Caco-2 (cell line): ENCODE data around the gene DNA2. TPM values are rescaled to one million over a fixed set of nuclear protein-coding genes. Genes with fewer than 3 reads are reported as not detected.
A peak's percentile ranks its signal among the peaks of the same experiment; 100 is the strongest.
"Not testable (repeated sequence)": the region's sequence is repeated elsewhere in the genome, so short reads cannot be mapped to it uniquely, and the experiment has no call there.

ENCODE experiments used
- Bru-seq: library from RNA; stranded (reverse); fragments of 400-500 nt; gene quantifications from one replicate; lab custom pipeline; 2021; lab: Mats Ljungman, UMichigan
- BruChase-seq, 2 experiments: library from RNA; stranded (reverse); fragments of 400-500 nt; gene quantifications; one replicate each; lab custom pipeline; 2021; lab: Mats Ljungman, UMichigan
- BruUV-seq: library from RNA; stranded (reverse); fragments of 400-500 nt; replicated peaks from 2 replicates; lab custom pipeline; 2021; lab: Mats Ljungman, UMichigan
- CTCF ChIA-PET: fragments of 300-600 bp; sonication (Branson Sonifier 250); formaldehyde crosslinking; loops from one replicate; lab custom pipeline; 2022; ENCODE audit warnings: antibody characterized with exemption; lab: Charles Lee
- POLR2A ChIA-PET: fragments of 300-600 bp; sonication (Branson Sonifier 250); formaldehyde crosslinking; loops from one replicate; lab custom pipeline; 2022; ENCODE audit warnings: antibody characterized with exemption; lab: Charles Lee
- DNase-seq, 2 experiments: peaks; one replicate each; pipeline versions ENCODE4 v3.0.0 to v3.0.0-alpha.2; 2020 to 2022
- H3K27me3 ChIP-seq: replicated peaks from 2 replicates; pipeline ENCODE4 v1.6.0; 2011; ENCODE audit warnings: low read length; ENCODE audit not compliant: control insufficient read depth, insufficient read depth
- H3K36me3 ChIP-seq: 2 replicates; pipeline ENCODE4 v1.5.1; 2011; ENCODE audit warnings: low read length; ENCODE audit not compliant: control insufficient read depth, insufficient read depth
- H3K4me1 ChIP-seq: fragments of 250-450 bp; sonication (Bioruptor Pico); 2 replicates; pipeline ENCODE4 v1.5.1; 2020; ENCODE audit warnings: mild to moderate bottlenecking
- H3K4me3 ChIP-seq: 2 replicates; pipeline ENCODE4 v1.5.1; 2011; ENCODE audit warnings: low read depth, mild to moderate bottlenecking, control low read depth, low read length
- H3K9me3 ChIP-seq: fragments of 250-450 bp; sonication (Bioruptor Pico); 2 replicates; pipeline ENCODE4 v1.5.1; 2020; ENCODE audit warnings: mild to moderate bottlenecking, moderate library complexity
- H3K27ac Mint-ChIP-seq: one replicate; pipeline ENCODE4 v1.8.0; 2022; ENCODE audit warnings: mixed read lengths; ENCODE audit not compliant: unreplicated experiment
- H3K27me3 Mint-ChIP-seq: one replicate; pipeline ENCODE4 v1.8.0; 2022; ENCODE audit warnings: mixed read lengths; ENCODE audit not compliant: insufficient read depth, unreplicated experiment
- H3K36me3 Mint-ChIP-seq: one replicate; pipeline ENCODE4 v1.8.0; 2022; ENCODE audit warnings: mild to moderate bottlenecking, mixed read lengths; ENCODE audit not compliant: insufficient read depth, unreplicated experiment
- H3K4me1 Mint-ChIP-seq: one replicate; pipeline ENCODE4 v1.8.0; 2022; ENCODE audit warnings: low read depth, mixed read lengths; ENCODE audit not compliant: unreplicated experiment
- H3K4me3 Mint-ChIP-seq: one replicate; pipeline ENCODE4 v1.8.0; 2022; ENCODE audit warnings: mild to moderate bottlenecking, moderate library complexity, mixed read lengths; ENCODE audit not compliant: unreplicated experiment
- H3K9me3 Mint-ChIP-seq: one replicate; pipeline ENCODE4 v1.8.0; 2022; ENCODE audit warnings: mixed read lengths; ENCODE audit not compliant: unreplicated experiment
- intact Hi-C: fragments of 100-400 bp; cut with micrococcal nuclease; formaldehyde crosslinking; loops from one replicate; pipeline ENCODE4 v1.10.0; 2022; ENCODE audit not compliant: unreplicated experiment
- long read RNA-seq: library from polyadenylated mRNA; stranded (forward); transcript quantifications from one replicate; pipeline ENCODE4 v2.0.0, GENCODE V29; 2022
- total RNA-seq: library from RNA; stranded (reverse); gene quantifications from 2 replicates; pipeline ENCODE4 v1.2.3, GENCODE V29; 2022
- TF ChIP-seq, protein P1 (sequence below), 2 experiments: fragments of 200-600 bp in 1 of 2; IDR thresholded peaks; 1 replicate in 1 of 2; 2 replicates in 1 of 2; pipeline versions ENCODE4 v1.5.1 to v1.8.0; 2011 to 2022; ENCODE audit warnings: antibody characterized with exemption in 1 of 2, control low read depth in 1 of 2, inconsistent platforms in 1 of 2, low read depth in 1 of 2, low read length in 1 of 2, mild to moderate bottlenecking in 1 of 2, moderate library complexity in 1 of 2; ENCODE audit not compliant: insufficient read depth in 1 of 2, severe bottlenecking in 1 of 2, unreplicated experiment in 1 of 2

DNA2 gene
- total RNA-seq: 85.5 and 88.1 TPM in 2 replicates
- percentile 92 among the genes with signal in this experiment for Bru-seq, nascent RNA
- BruChase-seq, experiment 1, labeled RNA remaining after a 2-hour chase: percentile 96 among the genes with signal in this experiment
- BruChase-seq, experiment 2, labeled RNA remaining after a 6-hour chase: percentile 95 among the genes with signal in this experiment
- long read RNA-seq, partial matches to known transcripts: 35 of 76 reads
- long read RNA-seq, other reads (novel, unspliced or antisense): 41 of 76 reads

DNA sequence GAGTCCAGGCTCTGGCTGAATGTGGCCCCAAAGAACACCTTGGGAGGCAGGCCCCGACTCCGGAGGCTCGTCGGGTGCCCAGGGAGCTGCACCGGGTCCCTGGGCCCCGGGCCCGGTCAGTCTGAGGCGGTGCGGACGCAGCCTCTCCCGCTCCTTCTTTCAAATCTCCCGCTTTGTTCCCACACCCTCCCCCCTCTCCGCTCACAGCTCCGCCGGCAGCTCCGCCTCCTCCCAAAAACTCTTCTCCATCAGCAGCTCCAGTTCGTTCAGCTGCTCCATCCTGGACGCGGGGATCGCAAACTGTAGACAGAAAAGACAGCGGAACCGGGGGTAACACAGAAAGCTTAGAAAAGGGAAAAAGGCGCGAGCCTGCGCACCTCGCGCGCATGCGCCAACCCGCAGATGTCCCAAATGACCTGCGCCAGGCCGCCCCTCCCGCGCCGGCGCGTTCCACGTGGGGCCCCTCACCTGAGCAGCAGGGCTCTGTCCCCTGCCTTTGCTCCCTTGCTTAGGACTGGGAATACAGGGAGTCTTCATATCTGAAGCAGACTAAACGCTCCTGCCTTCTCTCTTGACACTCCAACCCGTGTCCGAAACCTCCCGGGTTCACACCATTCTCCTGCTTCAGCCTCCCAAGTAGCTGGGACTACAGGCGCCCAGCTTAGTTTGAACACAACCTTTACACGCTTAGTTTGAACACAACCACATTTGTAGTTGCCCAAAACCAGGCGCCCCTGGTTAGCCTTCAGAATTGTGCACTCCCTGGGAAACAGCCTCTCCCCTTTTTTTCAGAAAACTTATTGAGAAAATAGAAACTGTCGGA lies at the start of gene DNA2:
Gene DNA2, minus strand, starts transcription at position 388 of the 823 bp plus-strand sequence. Its CDS starts 109 bp downstream, at position 279.
- Histone ChIP-seq H3K36me3 (peaks cover 2% of the 10 kb centered on the region; the same call in 1 of the 2 replicates), H3K9me3 (no peaks in the 10 kb centered on the region), H3K4me3 (peak within 1 kb of the TSS; percentile 79), H3K27me3 (no peaks in the 10 kb centered on the region), H3K4me1 (peaks cover 13% of the 10 kb centered on the region)
- H3K27ac Mint-ChIP-seq: peak within 1 kb of the TSS; percentile 98
- H3K27me3 Mint-ChIP-seq: no peaks in the 10 kb centered on the region
- TSS peak; percentile 97 for BruUV-seq
- TF ChIP-seq, protein P1, sequence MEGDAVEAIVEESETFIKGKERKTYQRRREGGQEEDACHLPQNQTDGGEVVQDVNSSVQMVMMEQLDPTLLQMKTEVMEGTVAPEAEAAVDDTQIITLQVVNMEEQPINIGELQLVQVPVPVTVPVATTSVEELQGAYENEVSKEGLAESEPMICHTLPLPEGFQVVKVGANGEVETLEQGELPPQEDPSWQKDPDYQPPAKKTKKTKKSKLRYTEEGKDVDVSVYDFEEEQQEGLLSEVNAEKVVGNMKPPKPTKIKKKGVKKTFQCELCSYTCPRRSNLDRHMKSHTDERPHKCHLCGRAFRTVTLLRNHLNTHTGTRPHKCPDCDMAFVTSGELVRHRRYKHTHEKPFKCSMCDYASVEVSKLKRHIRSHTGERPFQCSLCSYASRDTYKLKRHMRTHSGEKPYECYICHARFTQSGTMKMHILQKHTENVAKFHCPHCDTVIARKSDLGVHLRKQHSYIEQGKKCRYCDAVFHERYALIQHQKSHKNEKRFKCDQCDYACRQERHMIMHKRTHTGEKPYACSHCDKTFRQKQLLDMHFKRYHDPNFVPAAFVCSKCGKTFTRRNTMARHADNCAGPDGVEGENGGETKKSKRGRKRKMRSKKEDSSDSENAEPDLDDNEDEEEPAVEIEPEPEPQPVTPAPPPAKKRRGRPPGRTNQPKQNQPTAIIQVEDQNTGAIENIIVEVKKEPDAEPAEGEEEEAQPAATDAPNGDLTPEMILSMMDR (IDR thresholded peaks at IDR 0.05; ENCODE audit: insufficient read depth in 1 of 2, low read depth in 1 of 2, low read length in 1 of 2, severe bottlenecking in 1 of 2, unreplicated experiment in 1 of 2): no peak
- H3K4me1 Mint-ChIP-seq: peaks cover 23% of the 10 kb centered on the region
- peak within 1 kb of the TSS; percentile 93 for H3K4me3 Mint-ChIP-seq
- peak; percentile 96 to 97 for DNase-seq
- H3K36me3 Mint-ChIP-seq: peaks cover 54% of the 10 kb centered on the region
- intact Hi-C loops: loop anchor here (1.0 to 5.0 kb wide), 5 partner anchors 19 to 426 kb away; partner anchors contain the start of genes CCAR1, RUFY2 and SLC25A16
- CTCF ChIA-PET: interaction anchor here (0.6 to 1.3 kb wide), 2 partner anchors 10 to 65 kb away, joined by 5 to 6 read pairs; partner anchors contain the start of gene RUFY2
- POLR2A ChIA-PET: interaction anchor here (0.5 to 0.9 kb wide), 7 partner anchors 19 to 484 kb away, joined by 3 to 7 read pairs (median 3); partner anchors contain the start of genes DDX21, STOX1 and TET1
- no peaks in the 10 kb centered on the region for H3K9me3 Mint-ChIP-seq

DNA sequence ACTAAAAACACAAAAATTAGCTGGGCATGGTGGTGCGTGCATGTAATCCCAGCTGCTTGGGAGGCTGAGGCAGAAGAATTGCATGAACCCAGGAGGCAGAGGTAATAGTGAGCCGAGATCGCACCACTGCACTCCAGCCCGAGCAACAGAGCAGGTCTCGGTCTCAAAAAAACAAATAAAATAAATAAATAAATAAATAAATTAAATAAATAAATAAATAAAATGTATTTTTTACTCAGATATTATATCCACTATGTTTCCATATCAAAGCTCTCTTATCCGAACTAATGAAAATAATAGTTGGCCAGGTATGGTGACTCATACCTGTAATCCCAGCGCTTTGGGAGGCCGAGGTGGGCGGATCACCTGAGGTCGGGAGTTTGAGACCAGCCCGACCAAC lies 46.8 kb upstream of the DNA2 start:
- CTCF ChIA-PET, H3K4me3 Mint-ChIP-seq, H3K9me3 Mint-ChIP-seq, H3K27me3 Mint-ChIP-seq, H3K4me3 ChIP-seq, H3K27me3 ChIP-seq, H3K4me1 ChIP-seq, intact Hi-C loops, H3K9me3 ChIP-seq, BruUV-seq, DNase-seq, H3K27ac Mint-ChIP-seq, H3K36me3 ChIP-seq, H3K4me1 Mint-ChIP-seq: not testable (repeated sequence)
- POLR2A ChIA-PET: interaction anchor here (0.6 kb wide), 1 partner anchor 437 kb away, joined by 3 read pairs; no protein-coding TSS in a partner anchor
- H3K36me3 Mint-ChIP-seq: peaks cover 73% of the 10 kb centered on the region

- TSS peak; percentile 3 for BruUV-seq
- TF ChIP-seq, protein P1 (IDR thresholded peaks at IDR 0.05; ENCODE audit: insufficient read depth in 1 of 2, low read depth in 1 of 2, low read length in 1 of 2, severe bottlenecking in 1 of 2, unreplicated experiment in 1 of 2): no peak
- peaks cover 8% of the 10 kb centered on the region; the same call in 1 of the 2 replicates for H3K4me1 ChIP-seq
- POLR2A ChIA-PET: no interaction called here
- H3K4me3 ChIP-seq: no peak overlapping the region
- no peaks in the 10 kb centered on the region for H3K9me3 ChIP-seq
- Mint-ChIP-seq H3K9me3 (no peaks in the 10 kb centered on the region), H3K27ac (no peak overlapping the region), H3K36me3 (peaks cover 73% of the 10 kb centered on the region), H3K4me1 (no peaks in the 10 kb centered on the region), H3K27me3 (no peaks in the 10 kb centered on the region), H3K4me3 (no peak overlapping the region)
- DNase-seq: peak in 1 of 2 experiments; percentile 34
- intact Hi-C loops: no loop called here
- CTCF ChIA-PET: no interaction called here
- peaks cover 1% of the 10 kb centered on the region; the same call in 1 of the 2 replicates for H3K36me3 ChIP-seq
- H3K27me3 ChIP-seq: no peaks in the 10 kb centered on the region
Measured at GRCh38 chr10:68517188-68517587, 45.4 kb upstream of the DNA2 start.
